Glutamatergic neuron (in vitro differentiated cells): ENCODE data around the gene TNP2. TPM values are rescaled to one million over a fixed set of nuclear protein-coding genes. Genes with fewer than 3 reads are reported as not detected.
"Not testable (repeated sequence)": the region's sequence is repeated elsewhere in the genome, so short reads cannot be mapped to it uniquely, and the experiment has no call there.

Experiments
- DNase-seq: peaks from one replicate; pipeline ENCODE4 v3.0.0; 2022
- H3K27ac Mint-ChIP-seq: one replicate; pipeline ENCODE4 v1.8.0; 2020; ENCODE audit warnings: mild to moderate bottlenecking, mixed read lengths, inconsistent platforms; ENCODE audit not compliant: unreplicated experiment
- H3K27me3 Mint-ChIP-seq: one replicate; pipeline ENCODE4 v1.8.0; 2020; ENCODE audit warnings: mild to moderate bottlenecking, moderate library complexity, mixed read lengths, inconsistent platforms; ENCODE audit not compliant: unreplicated experiment
- H3K36me3 Mint-ChIP-seq: one replicate; pipeline ENCODE4 v1.8.0; 2020; ENCODE audit warnings: mild to moderate bottlenecking, mixed read lengths, inconsistent platforms; ENCODE audit not compliant: unreplicated experiment
- H3K4me1 Mint-ChIP-seq: one replicate; pipeline ENCODE4 v1.8.0; 2020; ENCODE audit warnings: mild to moderate bottlenecking, low read depth, mixed read lengths, inconsistent platforms; ENCODE audit not compliant: unreplicated experiment
- H3K4me3 Mint-ChIP-seq: one replicate; pipeline ENCODE4 v1.8.0; 2020; ENCODE audit warnings: mild to moderate bottlenecking, mixed read lengths, inconsistent platforms; ENCODE audit not compliant: unreplicated experiment
- H3K9me3 Mint-ChIP-seq: one replicate; pipeline ENCODE4 v1.8.0; 2020; ENCODE audit warnings: mild to moderate bottlenecking, moderate library complexity, mixed read lengths, inconsistent platforms; ENCODE audit not compliant: unreplicated experiment
- CTCF ChIP-seq: fragments of 200-600 bp; sonication (generic); IDR thresholded peaks from one replicate; pipeline ENCODE4 v1.5.0; 2021; ENCODE audit not compliant: partially characterized antibody, unreplicated experiment
- total RNA-seq: library from RNA; stranded (reverse); fragmentation: NEBNext Ultra II Directional; extraction: Animal tissue kit (Norgen Biotek cat#: 25700); gene quantifications from one replicate; pipeline ENCODE4 v1.2.1, GENCODE V29; 2021; ENCODE audit not compliant: unreplicated experiment

Gene TNP2
- total RNA-seq, 1 donor from 2014 or later, result not detected

- peaks cover 3% of the 10 kb centered on the region for H3K27me3 Mint-ChIP-seq
- H3K4me3 Mint-ChIP-seq, result no peak overlapping the region
- peaks cover 5% of the 10 kb centered on the region for H3K36me3 Mint-ChIP-seq
- no peaks in the 10 kb centered on the region for H3K4me1 Mint-ChIP-seq
- H3K9me3 Mint-ChIP-seq, result peaks cover 2% of the 10 kb centered on the region
- H3K27ac Mint-ChIP-seq, result no peak overlapping the region
- no peak for TF ChIP-seq CTCF
- DNase-seq, result no peak
These were observed 21.2 kb upstream of the TNP2 start for GRCh38 chr16:11290102-11290893.

- not testable (repeated sequence) for H3K9me3 Mint-ChIP-seq, H3K4me3 Mint-ChIP-seq, H3K36me3 Mint-ChIP-seq, DNase-seq, H3K27me3 Mint-ChIP-seq, H3K27ac Mint-ChIP-seq, H3K4me1 Mint-ChIP-seq
These were observed 20.6 kb upstream of the TNP2 start for GRCh38 chr16:11289696-11290095.

- peaks cover 3% of the 10 kb centered on the region for H3K27me3 Mint-ChIP-seq
- no peak overlapping the region for H3K27ac Mint-ChIP-seq
- peaks cover 5% of the 10 kb centered on the region for H3K36me3 Mint-ChIP-seq
- H3K9me3 Mint-ChIP-seq, result peaks cover 2% of the 10 kb centered on the region
- H3K4me1 Mint-ChIP-seq, result no peaks in the 10 kb centered on the region
- no peak for TF ChIP-seq CTCF
- no peak for DNase-seq
- no peak overlapping the region for H3K4me3 Mint-ChIP-seq
These were observed 20.1 kb upstream of the TNP2 start for GRCh38 chr16:11289202-11289601.

DNA sequence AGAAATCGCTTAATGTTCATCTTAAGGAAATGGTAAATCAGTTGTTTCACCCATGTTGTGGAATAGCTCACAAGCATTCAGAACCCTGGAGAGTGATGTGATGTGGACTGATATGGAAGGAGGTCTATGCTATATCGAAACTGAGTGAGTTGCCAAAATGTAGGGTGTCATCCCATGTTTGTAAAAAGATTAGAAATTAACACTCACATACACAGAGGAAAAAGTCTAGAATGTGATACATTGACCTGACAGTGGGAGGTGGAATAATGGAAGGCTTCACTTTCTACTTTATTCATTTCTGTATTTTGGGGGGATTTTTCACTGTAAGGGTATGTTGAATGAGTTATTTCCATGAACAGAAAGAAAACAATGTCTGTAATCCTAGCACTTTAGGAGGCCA, 16.7 kb upstream of the TNP2 start:
- no peak for DNase-seq

DNA sequence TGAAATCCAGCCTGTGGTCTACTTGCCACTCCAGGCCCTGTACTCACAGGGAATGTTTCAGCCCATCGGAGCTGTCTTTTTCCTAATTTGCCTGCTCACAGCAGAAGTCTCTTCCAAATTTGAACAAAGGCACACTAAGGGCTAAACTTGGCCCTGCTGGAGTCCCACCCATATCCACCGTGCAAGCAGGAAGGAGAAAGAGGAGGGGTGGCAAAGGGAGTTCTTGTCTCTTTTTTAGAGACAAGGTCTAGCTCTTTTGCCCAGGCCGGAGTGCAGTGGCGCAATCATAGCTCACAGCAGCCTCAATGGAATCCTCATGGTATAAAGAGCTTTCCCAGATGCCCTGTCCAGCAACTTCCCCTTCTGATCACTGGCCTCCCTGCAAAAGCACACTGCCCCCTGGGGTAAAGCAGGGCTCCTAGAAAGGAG, 14.7 kb upstream of the TNP2 start:
- no peak for TF ChIP-seq CTCF
- H3K4me3 Mint-ChIP-seq, result no peak overlapping the region
- H3K27ac Mint-ChIP-seq, result no peak overlapping the region
- H3K4me1 Mint-ChIP-seq, result peaks cover 2% of the 10 kb centered on the region
- H3K27me3 Mint-ChIP-seq, result peaks cover 2% of the 10 kb centered on the region
- no peak for DNase-seq
- no peaks in the 10 kb centered on the region for H3K36me3 Mint-ChIP-seq
- peaks cover 1% of the 10 kb centered on the region for H3K9me3 Mint-ChIP-seq

More for the DNA sequence above, 16.7 kb upstream of the TNP2 start:
- Mint-ChIP-seq H3K4me1 (peaks cover 2% of the 10 kb centered on the region), H3K36me3 (peaks cover 5% of the 10 kb centered on the region), H3K27me3 (peaks cover 2% of the 10 kb centered on the region), H3K4me3 (no peak overlapping the region), H3K27ac (no peak overlapping the region), H3K9me3 (peaks cover 1% of the 10 kb centered on the region)
- TF ChIP-seq CTCF, result no peak
